Astrocyte of the cerebellum (primary cell): Measurements from ENCODE around the gene TPP1.

Experiments
- DNase-seq: peaks from one replicate; pipeline ENCODE4 v3.0.0-alpha.2; 2011; ENCODE audit warnings: low read depth
- H3K4me3 ChIP-seq: 2 replicates; pipeline ENCODE4 v1.5.1; 2011; ENCODE audit warnings: mild to moderate bottlenecking, low read depth, low read length, moderate library complexity
- CTCF ChIP-seq: IDR thresholded peaks from 2 replicates; pipeline ENCODE4 v1.5.1; 2012; ENCODE audit warnings: low read length, low read depth, moderate library complexity, mild to moderate bottlenecking; ENCODE audit errors: missing control alignments
- in situ Hi-C: cut with HindIII; loops from 2 replicates; pipeline ENCODE4 v1.10.0; 2017; ENCODE audit warnings: low sequenced_read_pairs

Gene TPP1

GRCh38 chr11:6584528-6584927 lies 34.7 kb downstream of the TPP1 start:
- no peak for DNase-seq
- TF ChIP-seq CTCF = no peak
- in situ Hi-C loops = no loop called here
- no peak overlapping the region for H3K4me3 ChIP-seq

GRCh38 chr11:6583584-6583983 lies 35.6 kb downstream of the TPP1 start:
- no peak overlapping the region for H3K4me3 ChIP-seq
- in situ Hi-C loops = no loop called here
- DNase-seq = no peak
- TF ChIP-seq CTCF = no peak

GRCh38 chr11:6579681-6580080 lies 39.5 kb downstream of the TPP1 start:
- in situ Hi-C loops = no loop called here
- no peak for TF ChIP-seq CTCF
- DNase-seq = no peak
- H3K4me3 ChIP-seq = no peak overlapping the region

- in situ Hi-C loops = no loop called here
- no peak for TF ChIP-seq CTCF
- no peak overlapping the region for H3K4me3 ChIP-seq
- DNase-seq = no peak
Measured at GRCh38 chr11:6578134-6578533, 41.1 kb downstream of the TPP1 start.

GRCh38 chr11:6576471-6577373 lies 42.5 kb downstream of the TPP1 start:
- H3K4me3 ChIP-seq = no peak overlapping the region
- DNase-seq = peak; percentile 84
- TF ChIP-seq CTCF = no peak
- in situ Hi-C loops = no loop called here

GRCh38 chr11:6574816-6575715 lies 44.2 kb downstream of the TPP1 start:
- H3K4me3 ChIP-seq = no peak overlapping the region
- no peak for DNase-seq
- TF ChIP-seq CTCF = no peak
- in situ Hi-C loops = no loop called here
